ENCODE results near the gene FANCI.

DNA sequence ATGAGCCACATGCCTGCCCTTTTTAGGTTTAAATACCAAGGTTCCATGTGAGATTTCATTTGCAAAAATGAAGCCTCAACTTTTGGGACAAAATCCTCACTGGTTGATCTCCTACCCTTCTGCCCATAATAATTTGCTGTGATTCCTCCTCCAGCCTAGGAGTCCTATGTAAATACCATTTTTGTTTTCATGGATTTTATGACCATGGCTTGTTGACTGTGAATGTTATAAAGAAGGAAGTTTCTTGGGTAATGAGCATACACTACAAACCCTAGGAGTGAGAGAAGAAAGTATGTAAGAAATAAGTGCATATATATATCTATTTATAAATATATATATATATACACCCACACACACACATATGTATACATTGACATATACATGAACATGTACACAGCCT is 35.5 kb upstream of the FANCI start:
- TF ChIP-seq CTCF (IDR thresholded peaks at IDR 0.05) (no peak), POLR2A (IDR thresholded peaks at IDR 0.05) (no peak)
